Upper lobe of right lung (tissue), 1 donor: ENCODE measurements around the gene ENTPD3. TPM values are rescaled to one million over a fixed set of nuclear protein-coding genes. Genes with fewer than 3 reads are reported as not detected.

ENCODE experiments used
- ATAC-seq: fragments of 200-7000 bp; cut with Tn5 transposase; one replicate; pipeline ENCODE4 v1.9.1; 2020; ENCODE audit warnings: mild to moderate bottlenecking, moderate library complexity
- DNase-seq: peaks from one replicate; pipeline ENCODE4 v3.0.0-alpha.2; 2020
- H3K27ac ChIP-seq: fragments of 200-600 bp; one replicate; pipeline ENCODE4 v1.8.0; 2022
- H3K27me3 ChIP-seq: fragments of 200-600 bp; one replicate; pipeline ENCODE4 v1.8.0; 2022; ENCODE audit warnings: mild to moderate bottlenecking
- H3K36me3 ChIP-seq: fragments of 200-600 bp; one replicate; pipeline ENCODE4 v1.8.0; 2022
- H3K4me1 ChIP-seq: fragments of 200-600 bp; one replicate; pipeline ENCODE4 v1.8.0; 2022
- H3K4me3 ChIP-seq: fragments of 200-600 bp; one replicate; pipeline ENCODE4 v1.8.0; 2022; ENCODE audit warnings: mild to moderate bottlenecking
- H3K9me3 ChIP-seq: fragments of 200-600 bp; one replicate; pipeline ENCODE4 v1.8.0; 2022
- CTCF ChIP-seq: fragments of 200-600 bp; IDR thresholded peaks from one replicate; pipeline ENCODE4 v1.8.0; 2022; ENCODE audit warnings: antibody characterized with exemption
- intact Hi-C: fragments of 100-400 bp; cut with DNase I; formaldehyde crosslinking; loops from one replicate; pipeline ENCODE4 v1.11.0; 2022
- total RNA-seq: library from RNA; stranded (reverse); fragmentation: NEBNext Ultra II Directional; extraction: Animal tissue kit (Norgen Biotek cat#: 25700); gene quantifications from one replicate; pipeline ENCODE4 v1.2.1, GENCODE V29; 2021
- donor health status: DM: no; HTN: yes; CAD: no; lungs with severe emphysema.

Gene ENTPD3
- total RNA-seq, 1 donor from 2014 or later, result 3.7 TPM

GRCh38 chr3:40451551-40451950 lies 64.6 kb downstream of the ENTPD3 start:
- H3K4me1 ChIP-seq, result peaks cover 11% of the 10 kb centered on the region
- DNase-seq (no peak), ATAC-seq (no peak)
- TF ChIP-seq CTCF, result no peak
- H3K27ac ChIP-seq, result no peak overlapping the region
- intact Hi-C loops, result no loop called here
- H3K4me3 ChIP-seq, result no peak overlapping the region
- H3K36me3 ChIP-seq, result peaks cover 6% of the 10 kb centered on the region
- no peaks in the 10 kb centered on the region for H3K9me3 ChIP-seq
- no peaks in the 10 kb centered on the region for H3K27me3 ChIP-seq

- H3K4me3 ChIP-seq, result peak overlapping the region; percentile 69
- peak overlapping the region; percentile 92 for H3K27ac ChIP-seq
- ATAC-seq, result no peak
- DNase-seq, result no peak
- H3K4me1 ChIP-seq, result peaks cover 11% of the 10 kb centered on the region
- no peak for TF ChIP-seq CTCF
- no peaks in the 10 kb centered on the region for H3K9me3 ChIP-seq
- no peaks in the 10 kb centered on the region for H3K27me3 ChIP-seq
- intact Hi-C loops, result no loop called here
- H3K36me3 ChIP-seq, result peaks cover 6% of the 10 kb centered on the region
Measured at GRCh38 chr3:40452057-40452456, 65.1 kb downstream of the ENTPD3 start.

- Histone ChIP-seq H3K27me3 (no peaks in the 10 kb centered on the region), H3K36me3 (peaks cover 6% of the 10 kb centered on the region), H3K4me3 (peak overlapping the region; percentile 69), H3K4me1 (peaks cover 11% of the 10 kb centered on the region), H3K9me3 (no peaks in the 10 kb centered on the region), H3K27ac (peak overlapping the region; percentile 92)
- DNase-seq, result no peak
- intact Hi-C loops, result no loop called here
- no peak for ATAC-seq
- no peak for TF ChIP-seq CTCF
Measured at GRCh38 chr3:40452562-40452875, 65.5 kb downstream of the ENTPD3 start.

- intact Hi-C loops, result no loop called here
- Histone ChIP-seq H3K4me1 (peaks cover 15% of the 10 kb centered on the region), H3K27me3 (no peaks in the 10 kb centered on the region), H3K27ac (peak overlapping the region; percentile 92), H3K9me3 (no peaks in the 10 kb centered on the region), H3K36me3 (peaks cover 9% of the 10 kb centered on the region), H3K4me3 (peak overlapping the region; percentile 69)
- TF ChIP-seq CTCF, result no peak
- ATAC-seq, result peak; percentile 97
- peak; percentile 99 for DNase-seq
Measured at GRCh38 chr3:40452876-40453730, 66.1 kb downstream of the ENTPD3 start.

- H3K4me1 ChIP-seq, result peaks cover 23% of the 10 kb centered on the region
- no peaks in the 10 kb centered on the region for H3K27me3 ChIP-seq
- no peak for ATAC-seq
- H3K27ac ChIP-seq, result peak overlapping the region; percentile 92
- H3K4me3 ChIP-seq, result peak overlapping the region; percentile 69
- no peak for DNase-seq
- peaks cover 17% of the 10 kb centered on the region for H3K36me3 ChIP-seq
- TF ChIP-seq CTCF, result no peak
- H3K9me3 ChIP-seq, result no peaks in the 10 kb centered on the region
- intact Hi-C loops, result no loop called here
Measured at GRCh38 chr3:40453933-40454332, 66.9 kb downstream of the ENTPD3 start.
